Gastrocnemius medialis (tissue), 4 donors: Measurements from ENCODE around the gene CHCHD5.

ENCODE experiments used
- CTCF ChIP-seq, 5 experiments: fragments of 450-650 bp in 3 of 5; fragments of 200-600 bp in 2 of 5; sonication (generic) in 2 of 5; IDR thresholded peaks in 4 of 5; conservative IDR thresholded peaks in 1 of 5; 1 replicate in 4 of 5; 2 replicates in 1 of 5; pipeline ENCODE4 v1.5.1; 2016 to 2019; ENCODE audit warnings: antibody characterized with exemption in 5 of 5, mild to moderate bottlenecking in 3 of 5, moderate library complexity in 3 of 5
- POLR2A ChIP-seq, 2 donors: fragments of 450-650 bp; IDR thresholded peaks; one replicate each; pipeline ENCODE4 v1.6.1; 2017; ENCODE audit warnings: antibody characterized with exemption in 2 of 2, mild to moderate bottlenecking in 2 of 2, moderate library complexity in 2 of 2

GRCh38 chr2:112593736-112594135 lies 9.3 kb downstream of the CHCHD5 start:
- no peak for TF ChIP-seq CTCF (IDR thresholded peaks at IDR 0.05 in 4 of 5, conservative IDR thresholded peaks at IDR 0.05 in 1 of 5)
- TF ChIP-seq POLR2A (IDR thresholded peaks at IDR 0.05) = no peak
